ENCODE results near the gene SAXO2.
"Not testable (repeated sequence)": the region's sequence is repeated elsewhere in the genome, so short reads cannot be mapped to it uniquely, and the experiment has no call there.

SAXO2 gene

GRCh38 chr15:82262422-82263026, at the start of gene SAXO2, which contains the start of gene EFL1:
TSS of gene SAXO2 (plus strand) at chr15:82262818. CDS start at chr15:82262880, 62 bp downstream.
TSS of gene EFL1 (minus strand) at chr15:82262734. CDS start at chr15:82261778, 956 bp downstream.
- peak within 1 kb of the TSS; percentile 91 for H3K27ac Mint-ChIP-seq
- no peaks in the 10 kb centered on the region for H3K27me3 Mint-ChIP-seq
- no peaks in the 10 kb centered on the region for H3K9me3 Mint-ChIP-seq (ENCODE audit: low read depth)
- H3K36me3 Mint-ChIP-seq, result peaks cover 8% of the 10 kb centered on the region
- peaks cover 28% of the 10 kb centered on the region for H3K4me1 Mint-ChIP-seq (ENCODE audit: low read depth)
- H3K4me3 Mint-ChIP-seq, result peak within 1 kb of the TSS; percentile 96

GRCh38 chr15:82216092-82216491, 46.5 kb upstream of the SAXO2 start:
- not testable (repeated sequence) for H3K27ac Mint-ChIP-seq; H3K4me1 Mint-ChIP-seq (ENCODE audit: low read depth); H3K9me3 Mint-ChIP-seq (ENCODE audit: low read depth); H3K4me3 Mint-ChIP-seq; H3K27me3 Mint-ChIP-seq
- H3K36me3 Mint-ChIP-seq, result peaks cover 11% of the 10 kb centered on the region

- H3K27me3 Mint-ChIP-seq; H3K4me1 Mint-ChIP-seq (ENCODE audit: low read depth); H3K4me3 Mint-ChIP-seq; H3K9me3 Mint-ChIP-seq (ENCODE audit: low read depth); H3K27ac Mint-ChIP-seq; H3K36me3 Mint-ChIP-seq: not testable (repeated sequence)
These were observed 41.1 kb upstream of the SAXO2 start for GRCh38 chr15:82221535-82221934.

- Mint-ChIP-seq H3K36me3 (peaks cover 21% of the 10 kb centered on the region), H3K4me1 (ENCODE audit: low read depth) (no peaks in the 10 kb centered on the region), H3K4me3 (no peak overlapping the region), H3K9me3 (ENCODE audit: low read depth) (no peaks in the 10 kb centered on the region), H3K27ac (no peak overlapping the region), H3K27me3 (no peaks in the 10 kb centered on the region)
These were observed 33.9 kb upstream of the SAXO2 start for GRCh38 chr15:82228750-82229149.

- no peak overlapping the region for H3K27ac Mint-ChIP-seq
- H3K27me3 Mint-ChIP-seq, result no peaks in the 10 kb centered on the region
- H3K9me3 Mint-ChIP-seq (ENCODE audit: low read depth), result no peaks in the 10 kb centered on the region
- H3K36me3 Mint-ChIP-seq, result peaks cover 23% of the 10 kb centered on the region
- no peak overlapping the region for H3K4me3 Mint-ChIP-seq
- H3K4me1 Mint-ChIP-seq (ENCODE audit: low read depth), result no peaks in the 10 kb centered on the region
These were observed 31.4 kb upstream of the SAXO2 start for GRCh38 chr15:82231233-82231632.

GRCh38 chr15:82231842-82232241, 30.8 kb upstream of the SAXO2 start:
- Mint-ChIP-seq H3K27me3 (no peaks in the 10 kb centered on the region), H3K4me3 (no peak overlapping the region), H3K36me3 (peaks cover 19% of the 10 kb centered on the region), H3K9me3 (ENCODE audit: low read depth) (no peaks in the 10 kb centered on the region), H3K27ac (no peak overlapping the region), H3K4me1 (ENCODE audit: low read depth) (no peaks in the 10 kb centered on the region)

GRCh38 chr15:82237944-82238534, 24.6 kb upstream of the SAXO2 start:
- not testable (repeated sequence) for H3K27ac Mint-ChIP-seq; H3K4me3 Mint-ChIP-seq; H3K27me3 Mint-ChIP-seq; H3K4me1 Mint-ChIP-seq (ENCODE audit: low read depth); H3K9me3 Mint-ChIP-seq (ENCODE audit: low read depth)
- peaks cover 27% of the 10 kb centered on the region for H3K36me3 Mint-ChIP-seq

- no peak overlapping the region for H3K4me3 Mint-ChIP-seq
- no peaks in the 10 kb centered on the region for H3K27me3 Mint-ChIP-seq
- H3K36me3 Mint-ChIP-seq, result peaks cover 25% of the 10 kb centered on the region
- peaks cover 9% of the 10 kb centered on the region for H3K4me1 Mint-ChIP-seq (ENCODE audit: low read depth)
- H3K27ac Mint-ChIP-seq, result no peak overlapping the region
- no peaks in the 10 kb centered on the region for H3K9me3 Mint-ChIP-seq (ENCODE audit: low read depth)
These were observed 22.8 kb upstream of the SAXO2 start for GRCh38 chr15:82239685-82240391.

GRCh38 chr15:82241836-82242499, 20.6 kb upstream of the SAXO2 start:
- H3K27ac Mint-ChIP-seq; H3K27me3 Mint-ChIP-seq; H3K4me3 Mint-ChIP-seq; H3K9me3 Mint-ChIP-seq (ENCODE audit: low read depth): not testable (repeated sequence)
- peaks cover 15% of the 10 kb centered on the region for H3K4me1 Mint-ChIP-seq (ENCODE audit: low read depth)
- peaks cover 32% of the 10 kb centered on the region for H3K36me3 Mint-ChIP-seq

- not testable (repeated sequence) for H3K9me3 Mint-ChIP-seq (ENCODE audit: low read depth); H3K4me3 Mint-ChIP-seq; H3K27me3 Mint-ChIP-seq; H3K27ac Mint-ChIP-seq
- Mint-ChIP-seq H3K36me3 (peaks cover 27% of the 10 kb centered on the region), H3K4me1 (ENCODE audit: low read depth) (peaks cover 11% of the 10 kb centered on the region)
These were observed 19.0 kb upstream of the SAXO2 start for GRCh38 chr15:82243644-82244043.

- H3K36me3 Mint-ChIP-seq, result peaks cover 14% of the 10 kb centered on the region
- H3K4me3 Mint-ChIP-seq; H3K27ac Mint-ChIP-seq; H3K27me3 Mint-ChIP-seq; H3K9me3 Mint-ChIP-seq (ENCODE audit: low read depth): not testable (repeated sequence)
- H3K4me1 Mint-ChIP-seq (ENCODE audit: low read depth), result peaks cover 11% of the 10 kb centered on the region
These were observed 16.7 kb upstream of the SAXO2 start for GRCh38 chr15:82245956-82246355.

GRCh38 chr15:82248261-82248660, 14.4 kb upstream of the SAXO2 start:
- H3K9me3 Mint-ChIP-seq (ENCODE audit: low read depth); H3K4me3 Mint-ChIP-seq; H3K27ac Mint-ChIP-seq; H3K4me1 Mint-ChIP-seq (ENCODE audit: low read depth); H3K27me3 Mint-ChIP-seq: not testable (repeated sequence)
- H3K36me3 Mint-ChIP-seq, result peaks cover 13% of the 10 kb centered on the region

- H3K27me3 Mint-ChIP-seq; H3K9me3 Mint-ChIP-seq (ENCODE audit: low read depth); H3K36me3 Mint-ChIP-seq: not testable (repeated sequence)
- Mint-ChIP-seq H3K4me3 (peak overlapping the region; percentile 96), H3K27ac (peak overlapping the region; percentile 91), H3K4me1 (ENCODE audit: low read depth) (peaks cover 28% of the 10 kb centered on the region)
These were observed 824 bp upstream of the SAXO2 start for GRCh38 chr15:82261566-82262421.

- Mint-ChIP-seq H3K27ac (peak overlapping the region; percentile 47), H3K4me3 (peak overlapping the region; percentile 96), H3K9me3 (ENCODE audit: low read depth) (no peaks in the 10 kb centered on the region), H3K4me1 (ENCODE audit: low read depth) (peaks cover 28% of the 10 kb centered on the region), H3K27me3 (no peaks in the 10 kb centered on the region), H3K36me3 (peaks cover 3% of the 10 kb centered on the region)
These were observed 732 bp downstream of the SAXO2 start for GRCh38 chr15:82263350-82263749.

Data from activated naive CD8-positive, alpha-beta T cell (primary cell).